HepG2 (cell line): ENCODE data around the gene BCL2. TPM values are rescaled to one million over a fixed set of nuclear protein-coding genes. Genes with fewer than 3 reads are reported as not detected.

Source experiments
- ATAC-seq: fragments of 200-7000 bp; cut with Tn5 transposase; 3 replicates; pipeline ENCODE4 v1.9.1; 2020; ENCODE audit warnings: mild to moderate bottlenecking, moderate library complexity
- BruUV-seq: library from RNA; stranded (reverse); fragments of 400-500 nt; replicated peaks from 2 replicates; lab custom pipeline; 2021; lab: Mats Ljungman, UMichigan
- CTCF ChIA-PET: fragments of 300-600 bp; formaldehyde crosslinking; extraction: SDS; loops from one replicate; lab custom pipeline; 2021; ENCODE audit warnings: low total read pairs, inconsistent platforms, low intra/inter-chr PET ratio; lab: Yijun Ruan, JAX
- POLR2A ChIA-PET: fragments of 350-600 bp; sonication (Branson Sonifier 250); formaldehyde crosslinking; loops from one replicate; lab custom pipeline; 2020; ENCODE audit warnings: antibody characterized with exemption, inconsistent platforms; lab: Yijun Ruan, JAX
- DNase-seq: peaks from one replicate; pipeline ENCODE4 v3.0.0-alpha.2; 2015; ENCODE audit warnings: low spot score
- FAIRE-seq: peaks from 3 replicates; lab custom pipeline; 2011; peaks lifted over from hg19 to GRCh38; lab: Jason Lieb, UNC
- H2AFZ ChIP-seq: one replicate; pipeline ENCODE4 v1.6.1; 2011; ENCODE audit warnings: low read length, inconsistent platforms
- H3K27ac ChIP-seq: fragments of 300-600 bp; 3 replicates; pipeline ENCODE4 v1.8.0; 2011; ENCODE audit warnings: mixed run types, mild to moderate bottlenecking, mixed read lengths, low read length, inconsistent platforms; ENCODE audit not compliant: insufficient read depth; ENCODE audit errors: extremely low read length
- H3K27me3 ChIP-seq, 2 experiments: fragments of 200-600 bp in 1 of 2; 2 replicates in 1 of 2; 3 replicates in 1 of 2; pipeline versions ENCODE4 v1.6.0 to v1.8.0; 2011; ENCODE audit warnings: low read length in 2 of 2, mild to moderate bottlenecking in 2 of 2, moderate library complexity in 2 of 2, inconsistent platforms in 1 of 2; ENCODE audit not compliant: insufficient read depth in 2 of 2, control insufficient read depth in 1 of 2
- H3K36me3 ChIP-seq, 2 experiments: fragments of 200-600 bp in 1 of 2; replicated peaks in 1 of 2; 2 replicates in 1 of 2; 3 replicates in 1 of 2; pipeline versions ENCODE4 v1.5.1 to v1.8.0; 2011; ENCODE audit warnings: low read length in 2 of 2, inconsistent platforms in 1 of 2; ENCODE audit not compliant: insufficient read depth in 2 of 2, control insufficient read depth in 1 of 2
- H3K4me1 ChIP-seq: 2 replicates; pipeline ENCODE4 v1.5.1; 2012; ENCODE audit warnings: low read length, inconsistent platforms; ENCODE audit not compliant: insufficient read depth
- H3K4me2 ChIP-seq: 2 replicates; pipeline ENCODE4 v1.6.0; 2011; ENCODE audit warnings: low read depth, low read length, inconsistent platforms
- H3K4me3 ChIP-seq, 3 experiments: fragments of 200-600 bp in 1 of 3; sonication (generic), shearing (Covaris generic) in 1 of 3; replicated peaks in 1 of 3; 2 replicates each; pipeline ENCODE4 v1.5.1; 2011 to 2016; ENCODE audit warnings: low read length in 3 of 3, inconsistent platforms in 2 of 3, low read depth in 2 of 3, mild to moderate bottlenecking in 2 of 3, control low read depth in 1 of 3, mixed read lengths in 1 of 3; ENCODE audit not compliant: insufficient read depth in 1 of 3
- H3K79me2 ChIP-seq: one replicate; pipeline ENCODE4 v1.6.1; 2011; ENCODE audit warnings: low read length, inconsistent platforms; ENCODE audit not compliant: insufficient read depth
- H3K9ac ChIP-seq: 2 replicates; pipeline ENCODE4 v1.6.0; 2011; ENCODE audit warnings: mild to moderate bottlenecking, low read depth, low read length, inconsistent platforms; ENCODE audit not compliant: insufficient read depth
- H3K9me3 ChIP-seq: 2 replicates; pipeline ENCODE4 v1.5.1; 2012; ENCODE audit warnings: mild to moderate bottlenecking, low read length
- H4K20me1 ChIP-seq: 2 replicates; pipeline ENCODE4 v1.6.0; 2011; ENCODE audit warnings: inconsistent platforms, mild to moderate bottlenecking, low read length, moderate library complexity; ENCODE audit not compliant: insufficient read depth
- CHCHD3 ChIP-seq: sonication (generic); formaldehyde crosslinking; IDR thresholded peaks from 2 replicates; pipeline ENCODE4 v1.8.0; 2022; ENCODE audit warnings: mild to moderate bottlenecking, missing genetic modification reagents, moderate library complexity
- SATB2 ChIP-seq: sonication (generic); formaldehyde crosslinking; IDR thresholded peaks from 2 replicates; pipeline ENCODE4 v1.5.0; 2020; ENCODE audit warnings: missing genetic modification reagents
- ZNF558 ChIP-seq: sonication (generic); formaldehyde crosslinking; IDR thresholded peaks from 2 replicates; pipeline ENCODE4 v1.9.0; 2022; ENCODE audit warnings: mild to moderate bottlenecking, missing genetic modification reagents, borderline replicate concordance
- WGBS: methylation state at CpG from one replicate; pipeline ENCODE4 v1.1.6; 2017; ENCODE audit warnings: low lambda C conversion rate; 5-methylcytosine and 5-hydroxymethylcytosine counted together
- in situ Hi-C: cut with HindIII; loops from 2 replicates; pipeline ENCODE4 v1.10.0; 2017; ENCODE audit warnings: low pct_unique_long_range_greater_than_20kb; ENCODE audit not compliant: extremely low pct_ligation_motif_present
- intact Hi-C: fragments of 100-400 bp; cut with micrococcal nuclease; formaldehyde crosslinking; loops from one replicate; pipeline ENCODE4 v1.10.0; 2022; ENCODE audit not compliant: unreplicated experiment
- polyA plus RNA-seq, 8 experiments: library from polyadenylated mRNA; depleted of rRNA in 3 of 8; stranded (reverse) in 7 of 8; unstranded in 1 of 8; fragments of >200 nt; fragmentation: Illumina TruSeq in 4 of 8; extraction: Trizol in 4 of 8; gene quantifications; 2 replicates each; pipeline versions ENCODE4 v1.2.1 to v1.2.3, GENCODE V29; 2011 to 2016; ENCODE audit warnings: low read depth in 4 of 8, missing spikeins in 1 of 8, mixed read lengths in 1 of 8; ENCODE audit not compliant: insufficient read depth in 1 of 8
- total RNA-seq, 5 experiments: library from RNA; depleted of rRNA; stranded (reverse); fragments of >200 nt; fragmentation: Illumina TruSeq; extraction: Trizol; gene quantifications; 2 replicates each; pipeline ENCODE4 v1.2.3, GENCODE V29; 2016; ENCODE audit warnings: low read depth in 1 of 5
- TF ChIP-seq, protein P1 (sequence below): sonication (generic); formaldehyde crosslinking; IDR thresholded peaks from 2 replicates; pipeline ENCODE4 v1.4.0; 2020; ENCODE audit warnings: missing genetic modification reagents, borderline replicate concordance

Gene BCL2
- total and polyA plus RNA-seq, 2 of the 13 experiments (the other 11 are each of a cell fraction or from before 2014, with no cell fraction given): 0.07 to 0.53 TPM

DNA sequence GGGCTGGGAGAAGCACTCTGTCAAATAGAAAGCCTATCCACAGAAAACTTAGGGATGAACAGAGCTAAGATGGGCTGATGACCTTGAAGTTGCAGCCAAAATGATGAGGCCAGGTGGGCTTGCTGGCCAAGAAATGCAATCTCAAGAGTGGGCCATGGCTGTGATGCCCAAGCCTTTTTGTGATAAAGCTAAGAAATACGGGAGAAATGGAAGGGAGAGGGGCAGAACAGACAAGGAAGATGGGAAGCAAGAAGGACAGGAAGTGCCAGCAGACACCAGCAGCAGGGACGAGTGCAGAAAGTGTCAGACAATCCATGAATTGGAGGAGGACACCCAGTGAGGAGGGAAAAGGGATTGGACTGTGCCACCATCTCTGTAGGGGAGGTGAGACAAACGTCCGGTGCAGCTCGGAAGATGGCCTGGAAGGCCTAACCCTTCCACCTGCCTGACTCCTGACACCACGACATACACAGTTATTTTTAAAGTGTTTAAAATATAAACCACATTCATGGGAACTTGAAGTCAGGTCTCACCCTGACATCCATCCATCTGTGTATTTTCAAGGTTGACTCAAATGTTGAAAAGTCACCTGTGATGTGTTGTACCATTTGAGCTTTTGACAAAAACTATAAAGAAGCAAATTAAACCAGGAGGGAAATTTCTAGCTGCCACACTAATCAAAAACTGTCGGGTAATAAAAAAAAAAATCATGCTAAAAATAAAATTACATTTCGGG is 105.5 kb downstream of the BCL2 start:
- DNase-seq (no peak), FAIRE-seq (no peak), ATAC-seq (no peak)
- in situ Hi-C loops (no loop called here), intact Hi-C loops (no loop called here)
- no peaks in the 10 kb centered on the region for H3K4me1 ChIP-seq
- no peaks in the 10 kb centered on the region; the same call in 1 of the 2 replicates for H3K9me3 ChIP-seq
- TF ChIP-seq ZNF558: no peak
- no peak for TF ChIP-seq CHCHD3 (CRISPR knock-in tag)
- no peak for TF ChIP-seq SATB2
- TF ChIP-seq, protein P1, sequence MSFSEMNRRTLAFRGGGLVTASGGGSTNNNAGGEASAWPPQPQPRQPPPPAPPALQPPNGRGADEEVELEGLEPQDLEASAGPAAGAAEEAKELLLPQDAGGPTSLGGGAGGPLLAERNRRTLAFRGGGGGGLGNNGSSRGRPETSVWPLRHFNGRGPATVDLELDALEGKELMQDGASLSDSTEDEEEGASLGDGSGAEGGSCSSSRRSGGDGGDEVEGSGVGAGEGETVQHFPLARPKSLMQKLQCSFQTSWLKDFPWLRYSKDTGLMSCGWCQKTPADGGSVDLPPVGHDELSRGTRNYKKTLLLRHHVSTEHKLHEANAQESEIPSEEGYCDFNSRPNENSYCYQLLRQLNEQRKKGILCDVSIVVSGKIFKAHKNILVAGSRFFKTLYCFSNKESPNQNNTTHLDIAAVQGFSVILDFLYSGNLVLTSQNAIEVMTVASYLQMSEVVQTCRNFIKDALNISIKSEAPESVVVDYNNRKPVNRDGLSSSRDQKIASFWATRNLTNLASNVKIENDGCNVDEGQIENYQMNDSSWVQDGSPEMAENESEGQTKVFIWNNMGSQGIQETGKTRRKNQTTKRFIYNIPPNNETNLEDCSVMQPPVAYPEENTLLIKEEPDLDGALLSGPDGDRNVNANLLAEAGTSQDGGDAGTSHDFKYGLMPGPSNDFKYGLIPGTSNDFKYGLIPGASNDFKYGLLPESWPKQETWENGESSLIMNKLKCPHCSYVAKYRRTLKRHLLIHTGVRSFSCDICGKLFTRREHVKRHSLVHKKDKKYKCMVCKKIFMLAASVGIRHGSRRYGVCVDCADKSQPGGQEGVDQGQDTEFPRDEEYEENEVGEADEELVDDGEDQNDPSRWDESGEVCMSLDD (CRISPR knock-in tag): no peak
- H3K4me2 ChIP-seq: no peak overlapping the region
- no TSS peak for BruUV-seq
- H3K27me3 ChIP-seq: peaks cover 1 to 6% of the 10 kb centered on the region in 2 experiments; a peak in 1 of 5 replicates
- H2AFZ ChIP-seq: no peak overlapping the region
- H4K20me1 ChIP-seq: no peaks in the 10 kb centered on the region
- 26% methylated on average over 8 of the region's 8 CpGs for WGBS
- POLR2A ChIA-PET: no interaction called here
- H3K27ac ChIP-seq: no peak overlapping the region
- H3K9ac ChIP-seq: no peak overlapping the region
- no peaks in the 10 kb centered on the region for H3K36me3 ChIP-seq
- H3K79me2 ChIP-seq: no peaks in the 10 kb centered on the region
- no peak overlapping the region for H3K4me3 ChIP-seq
- CTCF ChIA-PET: no interaction called here
